Heart left ventricle (tissue), 13 donors: Measurements from ENCODE around the gene NRBF2.
"Not testable (repeated sequence)": the region's sequence is repeated elsewhere in the genome, so short reads cannot be mapped to it uniquely, and the experiment has no call there.

Experiments
- CTCF ChIP-seq, 12 donors: fragments of 200-600 bp; sonication (generic) in 4 of 12; IDR thresholded peaks; one replicate each; pipeline versions ENCODE4 v1.5.0 to v1.8.0; 2018 to 2022; ENCODE audit warnings: antibody characterized with exemption in 12 of 12, mild to moderate bottlenecking in 5 of 12
- POLR2A ChIP-seq, 2 donors: fragments of 450-650 bp; IDR thresholded peaks; one replicate each; pipeline ENCODE4 v1.6.1; 2017; ENCODE audit warnings: antibody characterized with exemption in 2 of 2, mild to moderate bottlenecking in 2 of 2, moderate library complexity in 2 of 2
- donor health status: ischemic (EF 13 %, LVEDD 7.1; RV severe dilation, severe dysfunction).
- donor health status: DM: no; HTN: yes; CAD: no.
- donor health status: DM: no; HTN: no; CAD: no.
- donor health status: ischemic (EF 25% LVEDD 6.9; RV normal size, moderate dysfunction).
- donor health status: ischemic (EF 25% LVEDD 5.7; RV mildly dilated, moderate dysfunction).
- donor health status: ischemic (EF 35%, LVEDD 5.7; RV mildly dilated, moderate dysfunction).
- donor health status: nonischemic (EF 11% LVEDD 7.7; RV severe dilation, severe dysfunction).
- donor health status: DM: yes; HTN: yes; CAD: no.
- donor health status: PGD.
- donor health status: ischemic (EF 29% LVEDD 5.4; RV normal size, mild dysfunction).
- donor health status: nonischemic (EF 23%, LVEDD 6.1; RV moderate dilation, normal function).

- not testable (repeated sequence) for TF ChIP-seq CTCF, POLR2A (IDR thresholded peaks at IDR 0.05)
Observed at GRCh38 chr10:63102279-63102883, 30.7 kb upstream of the NRBF2 start.
